Right atrium auricular region (tissue), 2 donors: ENCODE data around the gene R3HDM2. TPM values are rescaled to one million over a fixed set of nuclear protein-coding genes. Genes with fewer than 3 reads are reported as not detected.
"Not testable (repeated sequence)": the region's sequence is repeated elsewhere in the genome, so short reads cannot be mapped to it uniquely, and the experiment has no call there.

ENCODE experiments used
- DNase-seq: peaks from one replicate; pipeline ENCODE4 v3.0.0-alpha.2; 2019; ENCODE audit warnings: low spot score
- H3K27ac ChIP-seq, 2 donors: fragments of 200-600 bp; sonication (generic); 1 replicate in 1 of 2; 2 replicates in 1 of 2; pipeline ENCODE4 v1.5.1; 2016 to 2019
- H3K27me3 ChIP-seq, 2 donors: fragments of 200-600 bp; sonication (generic); one replicate each; pipeline versions ENCODE4 v1.5.1 to v1.6.0; 2017 to 2019
- H3K36me3 ChIP-seq: fragments of 200-600 bp; sonication (generic); one replicate; pipeline ENCODE4 v1.5.1; 2016
- H3K4me1 ChIP-seq, 2 donors: fragments of 200-600 bp; sonication (generic); one replicate each; pipeline versions ENCODE4 v1.5.1 to v1.6.0; 2017 to 2019
- H3K4me3 ChIP-seq, 2 donors: fragments of 200-600 bp; sonication (generic); 1 replicate in 1 of 2; 2 replicates in 1 of 2; pipeline ENCODE4 v1.5.1; 2017 to 2019; ENCODE audit warnings: mild to moderate bottlenecking in 1 of 2, moderate library complexity in 1 of 2
- H3K9me3 ChIP-seq, 2 donors: fragments of 200-600 bp; sonication (generic); one replicate each; pipeline ENCODE4 v1.5.1; 2019
- total RNA-seq, 2 donors: library from RNA; depleted of rRNA; stranded (reverse); fragments of >200 nt; gene quantifications; one replicate each; pipeline ENCODE4 v1.1.0, GENCODE V29; 2016
- TF ChIP-seq, protein P1 (sequence below), 2 donors: fragments of 200-600 bp; sonication (generic); IDR thresholded peaks; one replicate each; pipeline ENCODE4 v1.5.1; 2019; ENCODE audit warnings: antibody characterized with exemption in 2 of 2

The R3HDM2 gene
- total RNA-seq, 2 donors from 2014 or later: 31.7 to 47.8 TPM

DNA sequence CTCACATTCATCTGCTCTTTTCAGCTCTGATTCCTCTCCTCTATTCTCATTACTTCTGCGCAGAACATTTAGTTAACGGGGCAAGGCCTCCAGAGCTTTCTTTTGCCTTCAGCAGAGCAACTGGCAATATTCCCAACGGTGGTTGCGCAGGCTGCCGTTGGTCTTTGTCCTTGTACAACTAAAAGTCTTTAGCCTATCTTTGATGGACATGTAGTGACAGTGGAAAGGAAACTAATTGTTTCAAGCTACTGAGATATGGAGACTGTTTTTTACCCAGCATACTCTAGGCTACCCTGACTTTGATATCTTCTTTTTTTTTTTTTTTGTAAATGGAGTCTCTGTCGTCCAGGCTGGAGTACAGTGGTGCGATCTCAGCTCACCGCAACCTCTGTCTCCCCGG, 12.6 kb downstream of the R3HDM2 start:
- no peak for DNase-seq
- H3K27me3 ChIP-seq: no peaks in the 10 kb centered on the region
- no peak overlapping the region for H3K27ac ChIP-seq
- H3K36me3 ChIP-seq: peaks cover 5% of the 10 kb centered on the region
- H3K4me1 ChIP-seq: peaks cover 0 to 17% of the 10 kb centered on the region in 2 donors
- no peaks in the 10 kb centered on the region for H3K9me3 ChIP-seq
- TF ChIP-seq, protein P1, sequence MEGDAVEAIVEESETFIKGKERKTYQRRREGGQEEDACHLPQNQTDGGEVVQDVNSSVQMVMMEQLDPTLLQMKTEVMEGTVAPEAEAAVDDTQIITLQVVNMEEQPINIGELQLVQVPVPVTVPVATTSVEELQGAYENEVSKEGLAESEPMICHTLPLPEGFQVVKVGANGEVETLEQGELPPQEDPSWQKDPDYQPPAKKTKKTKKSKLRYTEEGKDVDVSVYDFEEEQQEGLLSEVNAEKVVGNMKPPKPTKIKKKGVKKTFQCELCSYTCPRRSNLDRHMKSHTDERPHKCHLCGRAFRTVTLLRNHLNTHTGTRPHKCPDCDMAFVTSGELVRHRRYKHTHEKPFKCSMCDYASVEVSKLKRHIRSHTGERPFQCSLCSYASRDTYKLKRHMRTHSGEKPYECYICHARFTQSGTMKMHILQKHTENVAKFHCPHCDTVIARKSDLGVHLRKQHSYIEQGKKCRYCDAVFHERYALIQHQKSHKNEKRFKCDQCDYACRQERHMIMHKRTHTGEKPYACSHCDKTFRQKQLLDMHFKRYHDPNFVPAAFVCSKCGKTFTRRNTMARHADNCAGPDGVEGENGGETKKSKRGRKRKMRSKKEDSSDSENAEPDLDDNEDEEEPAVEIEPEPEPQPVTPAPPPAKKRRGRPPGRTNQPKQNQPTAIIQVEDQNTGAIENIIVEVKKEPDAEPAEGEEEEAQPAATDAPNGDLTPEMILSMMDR (IDR thresholded peaks at IDR 0.05): no peak
- H3K4me3 ChIP-seq: no peak overlapping the region

DNA sequence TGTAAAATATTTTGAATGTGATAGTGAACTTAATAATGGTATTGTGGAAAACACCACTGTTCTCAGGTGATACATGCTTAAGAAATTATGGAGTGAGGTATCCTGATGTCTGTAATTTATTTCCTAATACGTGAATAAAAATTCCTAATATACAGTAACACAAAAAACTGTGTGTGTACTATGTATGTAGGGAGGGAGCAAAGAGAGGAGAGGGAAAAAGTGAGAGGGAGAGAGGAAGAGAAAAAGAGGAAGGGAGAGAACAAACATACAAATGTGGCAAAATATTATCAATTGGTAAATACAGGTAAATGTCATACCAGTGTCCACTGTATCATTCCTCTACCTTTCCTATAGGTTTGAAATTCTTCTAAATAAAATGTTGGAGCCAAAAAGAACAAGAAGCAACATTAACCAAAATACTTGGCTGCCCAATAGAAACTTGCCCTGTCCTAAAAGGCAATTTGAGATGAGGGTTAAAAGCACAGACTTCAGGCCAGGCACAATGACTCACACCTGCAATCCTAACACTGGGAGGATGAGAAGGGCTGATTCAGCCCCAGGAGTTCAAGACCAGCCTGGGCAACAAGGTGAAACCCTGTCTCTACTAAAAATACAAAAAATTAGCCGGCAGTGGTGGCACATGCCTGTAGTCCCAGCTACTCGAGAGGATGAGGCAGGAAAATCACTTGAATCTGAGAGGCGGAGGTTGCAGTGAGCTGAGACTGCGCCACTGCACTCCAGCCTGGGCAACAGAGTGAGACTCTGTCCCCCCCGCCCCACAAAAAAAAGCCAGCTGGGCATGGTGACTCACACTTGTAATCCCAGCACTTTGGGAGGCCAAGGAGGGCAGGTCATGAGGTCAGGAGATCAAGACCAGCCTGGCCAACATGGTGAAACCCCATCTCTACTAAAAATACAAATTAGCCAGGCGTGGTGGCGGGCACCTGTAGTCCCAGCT, 14.5 kb downstream of the R3HDM2 start:
- Histone ChIP-seq H3K27me3 (no peaks in the 10 kb centered on the region), H3K36me3 (peaks cover under 1% of the 10 kb centered on the region), H3K4me3 (no peak overlapping the region), H3K9me3 (no peaks in the 10 kb centered on the region), H3K27ac (no peak overlapping the region), H3K4me1 (peaks cover 0 to 17% of the 10 kb centered on the region in 2 donors)
- TF ChIP-seq, protein P1 (IDR thresholded peaks at IDR 0.05): no peak
- no peak for DNase-seq

DNA sequence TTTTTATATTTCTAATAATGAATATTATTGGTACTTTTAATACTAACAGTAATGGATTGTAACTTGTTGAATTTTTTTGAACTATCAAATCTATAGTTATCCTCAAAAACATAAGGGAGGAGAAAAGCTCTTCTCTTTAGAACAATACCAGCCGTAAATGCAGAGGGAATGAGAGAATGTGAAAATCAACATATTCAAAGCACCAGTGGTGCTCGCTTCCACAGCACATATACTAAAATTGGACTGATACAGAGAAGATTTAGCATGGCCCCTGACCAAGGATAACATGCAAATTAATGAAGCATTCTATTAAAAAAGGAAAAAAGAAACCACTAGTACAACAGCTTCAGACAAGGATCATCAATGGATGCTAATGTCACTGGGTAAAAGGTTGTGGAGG, 15.8 kb downstream of the R3HDM2 start:
- Histone ChIP-seq H3K4me1 (peaks cover 0 to 17% of the 10 kb centered on the region in 2 donors), H3K27ac (no peak overlapping the region), H3K9me3 (no peaks in the 10 kb centered on the region), H3K27me3 (no peaks in the 10 kb centered on the region), H3K36me3 (no peaks in the 10 kb centered on the region), H3K4me3 (no peak overlapping the region)
- no peak for DNase-seq
- TF ChIP-seq, protein P1 (IDR thresholded peaks at IDR 0.05): no peak

DNA sequence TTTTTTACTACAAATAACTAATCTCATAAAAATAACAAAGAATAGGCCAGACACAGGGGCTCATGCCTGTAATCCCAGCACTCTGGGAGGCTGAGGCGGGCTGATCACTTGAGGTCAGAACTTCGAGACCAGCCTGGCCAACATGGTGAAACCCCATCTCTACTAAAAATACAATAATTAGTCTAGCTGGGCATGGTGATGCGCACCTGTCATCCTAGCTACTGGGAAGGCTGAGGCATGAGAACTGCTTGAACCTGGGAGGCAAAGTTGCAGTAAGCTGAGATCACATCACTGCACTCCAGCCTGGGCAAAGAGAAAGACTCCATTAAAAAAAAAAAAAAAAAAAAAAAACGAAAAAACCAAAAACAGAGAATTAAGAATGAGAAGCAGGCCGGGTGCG, 16.7 kb downstream of the R3HDM2 start:
- not testable (repeated sequence) for H3K9me3 ChIP-seq, H3K27ac ChIP-seq, H3K27me3 ChIP-seq, H3K36me3 ChIP-seq, DNase-seq, H3K4me3 ChIP-seq
- peaks cover 0 to 17% of the 10 kb centered on the region in 2 donors for H3K4me1 ChIP-seq

DNA sequence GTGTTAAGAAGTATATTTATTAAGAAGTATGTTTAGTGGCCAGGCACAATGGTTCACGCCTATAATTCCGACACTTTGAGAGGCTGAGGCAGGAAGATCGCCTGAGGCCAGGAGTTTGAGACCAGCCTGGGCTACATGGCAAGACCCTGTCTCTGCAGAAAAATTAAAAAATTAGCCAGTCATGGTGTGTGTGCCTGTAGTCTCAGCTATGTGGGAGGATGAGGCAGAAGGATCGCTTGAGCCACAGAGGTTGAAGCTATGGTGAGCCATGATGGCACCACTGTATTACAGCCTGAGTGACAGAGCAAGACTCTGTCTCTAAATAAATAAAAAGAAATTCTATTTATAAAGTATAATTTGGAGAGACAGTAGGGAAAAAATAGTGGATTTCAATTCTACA, 20.3 kb downstream of the R3HDM2 start:
- peaks cover 0 to 7% of the 10 kb centered on the region in 2 donors for H3K4me1 ChIP-seq
- H3K36me3 ChIP-seq: no peaks in the 10 kb centered on the region
- no peak overlapping the region for H3K27ac ChIP-seq
- no peaks in the 10 kb centered on the region for H3K9me3 ChIP-seq
- TF ChIP-seq, protein P1 (IDR thresholded peaks at IDR 0.05): no peak
- H3K27me3 ChIP-seq: no peaks in the 10 kb centered on the region
- no peak overlapping the region for H3K4me3 ChIP-seq
- DNase-seq: no peak

DNA sequence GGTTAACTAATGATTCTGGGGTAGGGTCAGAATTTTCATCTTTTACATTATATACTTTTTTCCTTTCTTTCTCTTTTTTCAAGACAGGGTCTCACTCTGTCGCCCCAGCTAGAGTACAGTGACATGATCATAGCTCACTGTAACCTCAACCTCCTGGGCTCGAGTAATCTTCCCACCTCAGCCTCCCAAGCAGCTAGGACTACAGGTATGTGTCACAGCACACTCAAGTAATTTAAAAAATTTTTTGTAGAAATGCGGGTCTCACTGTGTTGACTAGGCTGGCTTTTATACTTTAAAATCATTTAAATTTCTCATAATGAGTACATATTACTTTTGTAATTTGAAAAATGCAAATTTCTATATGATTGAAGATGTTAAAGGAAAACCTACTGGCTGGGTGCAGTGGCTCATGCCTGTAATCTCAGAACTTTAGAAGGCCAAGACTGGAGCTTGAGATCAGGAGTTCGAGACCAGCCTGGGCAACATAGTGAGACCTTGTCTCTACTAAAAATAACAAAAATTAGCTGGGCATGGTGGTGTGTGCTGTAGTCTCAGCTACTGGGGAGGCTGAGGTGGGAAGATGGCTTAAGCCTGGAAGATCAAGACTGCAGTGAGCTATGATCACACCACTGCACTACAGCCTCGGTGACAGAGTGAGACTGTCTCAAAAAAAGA, 25.7 kb downstream of the R3HDM2 start:
- no peaks in the 10 kb centered on the region for H3K36me3 ChIP-seq
- H3K27me3 ChIP-seq: no peaks in the 10 kb centered on the region
- H3K9me3 ChIP-seq: no peaks in the 10 kb centered on the region
- TF ChIP-seq, protein P1 (IDR thresholded peaks at IDR 0.05): no peak
- DNase-seq: no peak
- H3K27ac ChIP-seq: no peak overlapping the region
- no peaks in the 10 kb centered on the region for H3K4me1 ChIP-seq
- no peak overlapping the region for H3K4me3 ChIP-seq

DNA sequence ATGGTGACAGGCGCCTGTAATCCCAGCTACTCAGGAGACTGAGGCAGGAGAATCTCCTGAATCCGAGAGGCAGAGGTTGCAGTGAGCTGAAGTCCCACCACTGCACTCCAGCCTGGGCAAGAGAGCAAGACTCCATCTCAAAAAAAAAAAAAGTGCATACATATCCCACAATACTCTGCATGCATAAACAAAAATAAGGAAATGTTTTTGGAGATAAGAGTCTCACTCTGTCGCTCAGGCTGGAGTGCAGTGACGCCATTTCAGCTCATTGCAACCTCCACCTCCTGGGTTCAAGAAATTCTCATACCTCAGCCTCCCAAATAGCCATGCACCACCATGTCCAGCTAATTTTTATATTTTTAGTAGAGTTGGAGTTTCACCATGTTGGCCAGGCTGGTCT, 28.7 kb downstream of the R3HDM2 start:
- H3K9me3 ChIP-seq, H3K27ac ChIP-seq, H3K4me1 ChIP-seq, DNase-seq, H3K27me3 ChIP-seq, H3K36me3 ChIP-seq, H3K4me3 ChIP-seq: not testable (repeated sequence)
